Keratinocyte (primary cell): ENCODE data around the gene SUSD3. TPM values are rescaled to one million over a fixed set of nuclear protein-coding genes. Genes with fewer than 3 reads are reported as not detected.

Experiments
- DNase-seq: peaks from one replicate; pipeline ENCODE4 v3.0.0-alpha.2; 2011; ENCODE audit warnings: low read depth, missing footprints, low spot score
- FAIRE-seq: peaks from 2 replicates; lab custom pipeline; 2011; peaks lifted over from hg19 to GRCh38; lab: Jason Lieb, UNC
- H2AFZ ChIP-seq: 2 replicates; pipeline ENCODE4 v1.6.0; 2012; ENCODE audit warnings: low read length, control low read depth, inconsistent platforms; ENCODE audit not compliant: control insufficient read depth
- H3K27ac ChIP-seq: 2 replicates; pipeline ENCODE4 v1.5.1; 2011; ENCODE audit warnings: low read length; ENCODE audit not compliant: control insufficient read depth, insufficient read depth
- H3K27me3 ChIP-seq: 3 replicates; pipeline ENCODE4 v1.6.0; 2011; ENCODE audit warnings: low read length; ENCODE audit not compliant: control insufficient read depth, insufficient read depth; ENCODE audit errors: extremely low read depth
- H3K36me3 ChIP-seq, 2 experiments: 2 replicates in 1 of 2; 3 replicates in 1 of 2; pipeline ENCODE4 v1.5.1; 2011; ENCODE audit warnings: low read length in 2 of 2, mild to moderate bottlenecking in 1 of 2; ENCODE audit not compliant: control insufficient read depth in 2 of 2, insufficient read depth in 2 of 2; ENCODE audit errors: extremely low read depth in 1 of 2
- H3K4me1 ChIP-seq: 3 replicates; pipeline ENCODE4 v1.5.1; 2011; ENCODE audit warnings: low read length; ENCODE audit not compliant: control insufficient read depth, insufficient read depth; ENCODE audit errors: extremely low read depth
- H3K4me2 ChIP-seq: 3 replicates; pipeline ENCODE4 v1.6.0; 2011; ENCODE audit warnings: low read depth, low read length; ENCODE audit not compliant: control insufficient read depth, insufficient read depth; ENCODE audit errors: extremely low read depth
- H3K4me3 ChIP-seq, 3 experiments: fragments of 200-600 bp in 1 of 3; sonication (generic) in 1 of 3; 2 replicates in 2 of 3; 3 replicates in 1 of 3; pipeline ENCODE4 v1.5.1; 2011 to 2016; ENCODE audit warnings: low read length in 3 of 3, mild to moderate bottlenecking in 3 of 3, control low read depth in 2 of 3, inconsistent platforms in 1 of 3, low read depth in 1 of 3, mixed read lengths in 1 of 3, mixed run types in 1 of 3, moderate library complexity in 1 of 3; ENCODE audit not compliant: control insufficient read depth in 2 of 3, insufficient read depth in 2 of 3; ENCODE audit errors: extremely low read depth in 1 of 3
- H3K79me2 ChIP-seq: 2 replicates; pipeline ENCODE4 v1.6.0; 2012; ENCODE audit warnings: low read length; ENCODE audit not compliant: control insufficient read depth, insufficient read depth
- H3K9ac ChIP-seq: 3 replicates; pipeline ENCODE4 v1.6.0; 2011; ENCODE audit warnings: low read length; ENCODE audit not compliant: control insufficient read depth, insufficient read depth; ENCODE audit errors: extremely low read depth
- H3K9me1 ChIP-seq: 3 replicates; pipeline ENCODE4 v1.6.0; 2011; ENCODE audit warnings: low read length; ENCODE audit not compliant: control insufficient read depth, insufficient read depth; ENCODE audit errors: extremely low read depth
- H3K9me3 ChIP-seq: 2 replicates; pipeline ENCODE4 v1.5.1; 2012; ENCODE audit warnings: low read depth, low read length; ENCODE audit not compliant: control insufficient read depth
- H4K20me1 ChIP-seq: 3 replicates; pipeline ENCODE4 v1.6.0; 2011; ENCODE audit warnings: low read length; ENCODE audit not compliant: control insufficient read depth, insufficient read depth; ENCODE audit errors: extremely low read depth
- EZH2 ChIP-seq: IDR thresholded peaks from one replicate; pipeline ENCODE4 v1.6.1; 2012; ENCODE audit warnings: inconsistent platforms, mild to moderate bottlenecking, low read length, moderate library complexity
- dilution Hi-C: fragments of 300-500 bp; cut with MboI; formaldehyde crosslinking; loops from one replicate; pipeline ENCODE4 v1.7.0; 2020; ENCODE audit warnings: low sequenced_read_pairs; ENCODE audit not compliant: extremely low pct_ligation_motif_present
- polyA plus RNA-seq, 5 experiments: library from polyadenylated mRNA; depleted of rRNA in 3 of 5; stranded (reverse) in 3 of 5; stranded (forward) in 1 of 5; unstranded in 1 of 5; fragments of >200 nt; gene quantifications; 1 replicate in 1 of 5; 2 replicates in 3 of 5; 3 replicates in 1 of 5; pipeline versions ENCODE4 v1.2.1 to v1.2.3, GENCODE V29; 2011 to 2012; ENCODE audit warnings: missing spikeins in 2 of 5, low read depth in 1 of 5, low replicate concordance in 1 of 5
- TF ChIP-seq, protein P1 (sequence below), 3 experiments: IDR thresholded peaks in 1 of 3; conservative IDR thresholded peaks in 1 of 3; optimal IDR thresholded peaks in 1 of 3; 2 replicates in 2 of 3; 3 replicates in 1 of 3; pipeline versions ENCODE3 to v1.5.1; 2011; ENCODE audit warnings: low read length in 3 of 3, mild to moderate bottlenecking in 3 of 3, moderate library complexity in 2 of 3, control low read depth in 1 of 3, inconsistent platforms in 1 of 3; ENCODE audit not compliant: insufficient read depth in 2 of 3; ENCODE audit errors: extremely low read depth in 1 of 3

Gene SUSD3
- polyA plus RNA-seq, 1 donor (not counting 4 experiments of a cell fraction or from before 2014, with no cell fraction given): 0.20 TPM

DNA sequence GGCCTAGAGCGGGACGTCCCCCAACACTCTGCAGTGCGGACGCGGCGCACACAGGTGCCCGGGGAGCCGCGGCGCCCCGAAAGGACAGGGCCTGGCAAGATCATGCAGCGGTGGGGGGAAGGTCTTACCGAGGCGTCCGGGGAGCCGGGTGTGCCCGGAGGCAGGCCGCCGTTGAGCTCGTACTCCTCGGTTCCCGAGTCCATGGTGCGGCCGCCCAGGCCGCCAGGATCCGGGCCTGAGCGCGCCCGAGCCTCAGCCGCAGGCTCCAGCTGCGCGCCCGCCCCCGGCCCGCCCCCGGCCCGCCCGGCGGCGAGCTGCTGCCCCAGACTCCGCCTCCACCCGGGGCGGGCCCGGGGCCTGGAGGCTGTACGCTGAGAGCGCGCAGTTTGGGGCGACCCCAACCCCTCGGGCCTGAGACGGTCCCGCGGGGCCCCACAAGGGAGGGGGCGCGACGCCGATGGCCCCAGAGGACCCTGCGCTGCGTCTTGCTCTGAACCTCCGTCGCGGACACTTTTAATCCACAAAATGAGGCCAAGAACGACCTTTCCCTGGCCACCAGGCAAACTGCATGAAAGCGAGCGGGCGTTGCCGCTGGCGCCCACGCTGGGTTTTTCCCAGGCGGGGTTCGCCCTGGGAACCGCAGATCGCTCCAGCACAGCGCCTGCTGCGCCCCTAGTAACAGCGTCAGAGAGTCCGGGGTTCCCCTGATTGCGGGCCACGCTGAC is 75.7 kb downstream of the SUSD3 start, which contains the start of gene NINJ1:
TSS of gene NINJ1 (minus strand) at position 237 of the 725 bp plus-strand sequence. CDS start at position 203, 34 bp downstream.
- peak within 1 kb of the TSS; percentile 87 for H2AFZ ChIP-seq
- peak within 1 kb of the TSS; percentile 54 for H3K27ac ChIP-seq
- no peak for TF ChIP-seq EZH2
- TF ChIP-seq, protein P1, sequence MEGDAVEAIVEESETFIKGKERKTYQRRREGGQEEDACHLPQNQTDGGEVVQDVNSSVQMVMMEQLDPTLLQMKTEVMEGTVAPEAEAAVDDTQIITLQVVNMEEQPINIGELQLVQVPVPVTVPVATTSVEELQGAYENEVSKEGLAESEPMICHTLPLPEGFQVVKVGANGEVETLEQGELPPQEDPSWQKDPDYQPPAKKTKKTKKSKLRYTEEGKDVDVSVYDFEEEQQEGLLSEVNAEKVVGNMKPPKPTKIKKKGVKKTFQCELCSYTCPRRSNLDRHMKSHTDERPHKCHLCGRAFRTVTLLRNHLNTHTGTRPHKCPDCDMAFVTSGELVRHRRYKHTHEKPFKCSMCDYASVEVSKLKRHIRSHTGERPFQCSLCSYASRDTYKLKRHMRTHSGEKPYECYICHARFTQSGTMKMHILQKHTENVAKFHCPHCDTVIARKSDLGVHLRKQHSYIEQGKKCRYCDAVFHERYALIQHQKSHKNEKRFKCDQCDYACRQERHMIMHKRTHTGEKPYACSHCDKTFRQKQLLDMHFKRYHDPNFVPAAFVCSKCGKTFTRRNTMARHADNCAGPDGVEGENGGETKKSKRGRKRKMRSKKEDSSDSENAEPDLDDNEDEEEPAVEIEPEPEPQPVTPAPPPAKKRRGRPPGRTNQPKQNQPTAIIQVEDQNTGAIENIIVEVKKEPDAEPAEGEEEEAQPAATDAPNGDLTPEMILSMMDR (optimal IDR thresholded peaks at IDR 0.05 in 1 of 3, IDR thresholded peaks at IDR 0.05 in 1 of 3, conservative IDR thresholded peaks at IDR 0.05 in 1 of 3; ENCODE audit: extremely low read depth in 1 of 3, insufficient read depth in 2 of 3, low read length in 3 of 3): no peak
- H3K4me3 ChIP-seq: peak within 1 kb of the TSS; percentile 46 to 74 (median 64)
- DNase-seq (no peak), FAIRE-seq (no peak)
- peak within 1 kb of the TSS; percentile 82 for H3K9ac ChIP-seq
- H3K27me3 ChIP-seq: peaks cover 16% of the 10 kb centered on the region
- no peaks in the 10 kb centered on the region for H3K36me3 ChIP-seq
- dilution Hi-C loops: no loop called here
- H3K9me1 ChIP-seq: no peaks in the 10 kb centered on the region
- H4K20me1 ChIP-seq: no peaks in the 10 kb centered on the region
- H3K79me2 ChIP-seq: no peaks in the 10 kb centered on the region
- H3K9me3 ChIP-seq: no peaks in the 10 kb centered on the region
- peaks cover 23% of the 10 kb centered on the region for H3K4me1 ChIP-seq
- peak within 1 kb of the TSS; percentile 90 for H3K4me2 ChIP-seq

Other genes with a start within 250 kb of the SUSD3 start
- gene ZNF484, start 180.7 kb upstream of the SUSD3 start, polyA plus RNA-seq: 2.7 to 4.0 TPM (median 2.9 TPM) in 3 replicates
- gene FGD3, start 111.2 kb upstream of the SUSD3 start, polyA plus RNA-seq: 0.21 to 0.61 TPM (median 0.22 TPM) in 3 replicates
- 30.8 to 67.4 TPM (median 36.7 TPM) in 3 replicates for gene CARD19, start 37.5 kb downstream of the SUSD3 start, polyA plus RNA-seq
- gene NINJ1, start 75.5 kb downstream of the SUSD3 start, polyA plus RNA-seq: 7.4 to 16.5 TPM (median 7.7 TPM) in 3 replicates
- gene WNK2, start 125.4 kb downstream of the SUSD3 start, polyA plus RNA-seq: 0.05 TPM in 1 of 3 replicates, not detected in the others